ENCODE results near the gene ZFY.

GRCh38 chrY:3019584-3019983, 84.4 kb downstream of the ZFY start:
- TF ChIP-seq SP1 (IDR thresholded peaks at IDR 0.05) (no peak), RAD21 (IDR thresholded peaks at IDR 0.05) (no peak)
- TF ChIP-seq, protein P1, sequence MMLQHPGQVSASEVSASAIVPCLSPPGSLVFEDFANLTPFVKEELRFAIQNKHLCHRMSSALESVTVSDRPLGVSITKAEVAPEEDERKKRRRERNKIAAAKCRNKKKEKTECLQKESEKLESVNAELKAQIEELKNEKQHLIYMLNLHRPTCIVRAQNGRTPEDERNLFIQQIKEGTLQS (IDR thresholded peaks at IDR 0.05), result no peak
- TF ChIP-seq, protein P2, sequence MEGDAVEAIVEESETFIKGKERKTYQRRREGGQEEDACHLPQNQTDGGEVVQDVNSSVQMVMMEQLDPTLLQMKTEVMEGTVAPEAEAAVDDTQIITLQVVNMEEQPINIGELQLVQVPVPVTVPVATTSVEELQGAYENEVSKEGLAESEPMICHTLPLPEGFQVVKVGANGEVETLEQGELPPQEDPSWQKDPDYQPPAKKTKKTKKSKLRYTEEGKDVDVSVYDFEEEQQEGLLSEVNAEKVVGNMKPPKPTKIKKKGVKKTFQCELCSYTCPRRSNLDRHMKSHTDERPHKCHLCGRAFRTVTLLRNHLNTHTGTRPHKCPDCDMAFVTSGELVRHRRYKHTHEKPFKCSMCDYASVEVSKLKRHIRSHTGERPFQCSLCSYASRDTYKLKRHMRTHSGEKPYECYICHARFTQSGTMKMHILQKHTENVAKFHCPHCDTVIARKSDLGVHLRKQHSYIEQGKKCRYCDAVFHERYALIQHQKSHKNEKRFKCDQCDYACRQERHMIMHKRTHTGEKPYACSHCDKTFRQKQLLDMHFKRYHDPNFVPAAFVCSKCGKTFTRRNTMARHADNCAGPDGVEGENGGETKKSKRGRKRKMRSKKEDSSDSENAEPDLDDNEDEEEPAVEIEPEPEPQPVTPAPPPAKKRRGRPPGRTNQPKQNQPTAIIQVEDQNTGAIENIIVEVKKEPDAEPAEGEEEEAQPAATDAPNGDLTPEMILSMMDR (IDR thresholded peaks at IDR 0.05; ENCODE audit: low read depth, low read length, missing input control), result no peak

All from liver (tissue), 3 donors.